Mesendoderm (in vitro differentiated cells): ENCODE data around the gene CACNB2.

Source experiments
- DNase-seq: peaks from one replicate; pipeline ENCODE4 v3.0.0; 2013
- H2AK5ac ChIP-seq: 2 replicates; pipeline ENCODE4 v1.6.1; 2013; ENCODE audit warnings: low read length, inconsistent platforms
- H2BK120ac ChIP-seq: 2 replicates; pipeline ENCODE4 v1.6.1; 2013; ENCODE audit warnings: low read depth, mild to moderate bottlenecking, low read length, moderate library complexity, mixed read lengths
- H2BK15ac ChIP-seq: replicated peaks from 2 replicates; pipeline ENCODE4 v1.6.1; 2013; ENCODE audit warnings: low read depth, mild to moderate bottlenecking, moderate library complexity
- H2BK5ac ChIP-seq: 2 replicates; pipeline ENCODE4 v1.6.1; 2013; ENCODE audit warnings: low read length, inconsistent platforms
- H3K18ac ChIP-seq: 2 replicates; pipeline ENCODE4 v1.6.1; 2013; ENCODE audit warnings: mild to moderate bottlenecking, low read length, mixed read lengths
- H3K23ac ChIP-seq: one replicate; pipeline ENCODE4 v1.6.1; 2013; ENCODE audit warnings: low read length
- H3K27ac ChIP-seq: 2 replicates; pipeline ENCODE4 v1.5.1; 2013; ENCODE audit warnings: low read depth, mild to moderate bottlenecking, inconsistent platforms, low read length, moderate library complexity
- H3K27me3 ChIP-seq: 2 replicates; pipeline ENCODE4 v1.6.1; 2013; ENCODE audit warnings: low read length, control low read depth, mild to moderate bottlenecking, inconsistent platforms; ENCODE audit not compliant: insufficient read depth, poor library complexity
- H3K36me3 ChIP-seq: 2 replicates; pipeline ENCODE4 v1.6.1; 2013; ENCODE audit warnings: low read length, inconsistent platforms; ENCODE audit not compliant: control insufficient read depth, insufficient read depth
- H3K4ac ChIP-seq: one replicate; pipeline ENCODE4 v1.6.1; 2013; ENCODE audit warnings: low read depth, mild to moderate bottlenecking, low read length, moderate library complexity
- H3K4me1 ChIP-seq: 2 replicates; pipeline ENCODE4 v1.6.1; 2013; ENCODE audit warnings: low read depth, low read length, inconsistent platforms; ENCODE audit not compliant: control insufficient read depth
- H3K4me2 ChIP-seq: 2 replicates; pipeline ENCODE4 v1.6.1; 2013; ENCODE audit warnings: low read length
- H3K4me3 ChIP-seq: 2 replicates; pipeline ENCODE4 v1.5.1; 2013; ENCODE audit warnings: mild to moderate bottlenecking, low read length
- H3K56ac ChIP-seq: one replicate; pipeline ENCODE4 v1.6.1; 2013; ENCODE audit warnings: low read length
- H3K79me1 ChIP-seq: 2 replicates; pipeline ENCODE4 v1.6.1; 2013; ENCODE audit warnings: low read length, inconsistent platforms
- H3K79me2 ChIP-seq: 2 replicates; pipeline ENCODE4 v1.6.1; 2013; ENCODE audit warnings: mild to moderate bottlenecking, low read length; ENCODE audit not compliant: control insufficient read depth, insufficient read depth
- H3K9ac ChIP-seq: 2 replicates; pipeline ENCODE4 v1.6.1; 2013; ENCODE audit warnings: low read length, inconsistent platforms
- H4K5ac ChIP-seq: one replicate; pipeline ENCODE4 v1.6.1; 2013; ENCODE audit warnings: low read length
- H4K8ac ChIP-seq: one replicate; pipeline ENCODE4 v1.6.1; 2013; ENCODE audit warnings: low read depth, mild to moderate bottlenecking, control low read depth, low read length, moderate library complexity
- WGBS: extraction: QIAGEN DNeasy Blood & Tissue Kit; methylation state at CpG from one replicate; pipeline ENCODE4 v1.1.7; 2013; ENCODE audit warnings: low lambda C conversion rate, missing lambda C conversion rate; ENCODE audit not compliant: insufficient coverage; ENCODE audit errors: extremely low coverage; 5-methylcytosine and 5-hydroxymethylcytosine counted together

Gene CACNB2

DNA sequence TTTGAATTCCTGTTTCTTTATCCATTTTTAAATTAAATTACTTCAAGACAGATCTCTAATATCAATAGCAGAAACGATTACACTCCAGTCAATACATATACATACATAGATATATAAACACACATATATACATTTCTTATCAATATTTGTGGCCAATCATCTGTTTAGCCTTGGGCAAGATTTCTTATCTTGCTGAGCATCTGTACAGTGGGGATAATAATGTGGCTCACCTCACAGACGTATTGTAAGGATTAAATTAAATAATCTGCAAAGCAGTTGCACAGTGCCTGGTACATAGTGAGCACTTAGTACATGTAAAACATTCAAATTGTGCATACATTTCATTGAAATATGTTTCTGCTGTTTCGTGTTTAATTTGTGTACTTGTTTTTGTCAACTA, 17.5 kb upstream of the CACNB2 start:
- Histone ChIP-seq H3K27me3 (no peaks in the 10 kb centered on the region), H3K27ac (no peak overlapping the region), H3K79me1 (no peaks in the 10 kb centered on the region), H3K4ac (no peak overlapping the region), H3K4me3 (no peak overlapping the region), H2AK5ac (no peak overlapping the region), H3K9ac (no peak overlapping the region), H3K56ac (no peak overlapping the region), H2BK120ac (no peak overlapping the region), H2BK5ac (no peak overlapping the region), H3K18ac (no peak overlapping the region), H3K4me1 (no peaks in the 10 kb centered on the region), H3K23ac (no peak overlapping the region), H2BK15ac (no peak overlapping the region), H3K4me2 (no peak overlapping the region), H3K36me3 (no peaks in the 10 kb centered on the region), H3K79me2 (no peaks in the 10 kb centered on the region), H4K8ac (no peak overlapping the region), H4K5ac (no peak overlapping the region)
- WGBS, result 100% methylated on average over 1 of the region's 3 CpGs
- DNase-seq, result no peak

DNA sequence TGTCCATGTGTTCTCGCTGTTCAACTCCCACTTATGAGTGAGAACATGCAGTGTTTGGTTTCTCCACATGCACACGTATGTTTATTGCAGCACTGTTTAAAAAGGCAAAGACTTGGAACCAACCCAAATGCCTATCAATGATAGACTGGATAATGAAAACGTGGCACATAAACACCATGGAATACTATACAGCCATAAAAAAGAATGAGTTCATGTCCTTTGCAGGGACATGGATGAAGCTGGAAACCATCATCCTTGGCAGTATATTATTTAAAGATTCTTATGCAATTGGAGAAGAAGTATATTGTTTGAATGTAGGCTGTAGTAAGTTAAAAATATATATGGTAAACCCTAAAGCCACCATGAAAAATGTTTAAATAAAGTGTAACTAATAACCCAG, 7.2 kb upstream of the CACNB2 start:
- Histone ChIP-seq H3K79me2 (no peaks in the 10 kb centered on the region), H3K4me2 (no peak overlapping the region), H4K5ac (no peak overlapping the region), H3K18ac (no peak overlapping the region), H3K79me1 (no peaks in the 10 kb centered on the region), H3K4me3 (no peak overlapping the region), H3K9ac (no peak overlapping the region), H3K4me1 (no peaks in the 10 kb centered on the region), H3K4ac (no peak overlapping the region), H2AK5ac (no peak overlapping the region), H3K27me3 (no peaks in the 10 kb centered on the region), H4K8ac (no peak overlapping the region), H3K23ac (no peak overlapping the region), H2BK15ac (no peak overlapping the region), H2BK120ac (no peak overlapping the region), H3K56ac (no peak overlapping the region), H2BK5ac (no peak overlapping the region), H3K36me3 (no peaks in the 10 kb centered on the region), H3K27ac (no peak overlapping the region)
- no peak for DNase-seq
- no CpG with 5 or more reads among the region's 3 CpGs for WGBS

DNA sequence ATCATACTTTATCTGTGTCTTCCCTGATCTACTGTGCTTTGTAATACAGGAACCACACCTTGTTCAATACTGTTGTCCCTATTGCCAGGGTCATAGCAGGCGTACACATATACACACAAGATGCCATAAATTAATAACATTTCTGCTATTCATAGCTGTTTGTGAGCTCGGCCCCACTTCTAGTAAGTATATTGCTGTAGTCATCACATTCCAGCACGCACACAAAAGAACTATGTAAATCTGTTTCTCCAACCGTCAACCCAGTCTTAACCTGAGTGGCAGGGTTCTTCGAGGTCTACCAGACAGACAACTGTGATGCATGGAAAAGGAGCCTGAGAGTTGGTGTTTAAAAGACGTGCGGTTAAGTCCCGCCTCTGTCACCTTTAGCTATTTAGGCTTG, 5.7 kb upstream of the CACNB2 start:
- no CpG with 5 or more reads among the region's 8 CpGs for WGBS
- no peak overlapping the region for H2BK5ac ChIP-seq

DNA sequence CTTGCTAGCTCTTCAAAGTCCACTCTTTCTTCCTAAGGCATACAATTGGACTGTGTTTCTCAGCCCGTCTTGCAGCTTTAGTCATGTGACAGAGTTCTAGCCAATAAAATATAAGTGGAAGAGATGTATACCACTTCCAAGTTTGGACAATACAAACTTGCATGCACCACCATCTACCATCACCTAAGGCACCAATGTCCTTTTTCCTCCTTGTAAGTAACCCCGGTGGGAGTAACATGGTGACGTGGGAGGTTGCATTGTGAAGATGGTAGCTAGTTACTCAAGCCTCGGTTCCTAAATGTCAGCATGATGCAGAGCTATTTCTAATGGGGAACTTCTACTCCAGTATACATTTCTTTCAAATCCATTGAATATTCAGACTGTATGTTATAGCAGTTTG, 5.3 kb upstream of the CACNB2 start:
- Histone ChIP-seq H3K4me2 (no peak overlapping the region), H2BK15ac (no peak overlapping the region), H3K4ac (no peak overlapping the region), H3K18ac (no peak overlapping the region), H2AK5ac (no peak overlapping the region), H3K27me3 (no peaks in the 10 kb centered on the region), H3K9ac (no peak overlapping the region), H4K5ac (no peak overlapping the region), H3K79me1 (no peaks in the 10 kb centered on the region), H3K79me2 (no peaks in the 10 kb centered on the region), H3K23ac (no peak overlapping the region), H3K4me3 (no peak overlapping the region), H3K4me1 (no peaks in the 10 kb centered on the region), H3K27ac (no peak overlapping the region), H3K56ac (no peak overlapping the region), H2BK5ac (no peak overlapping the region), H3K36me3 (no peaks in the 10 kb centered on the region), H2BK120ac (no peak overlapping the region), H4K8ac (no peak overlapping the region)
- no peak for DNase-seq
- no CpG with 5 or more reads among the region's 4 CpGs for WGBS

More for the DNA sequence above, 5.7 kb upstream of the CACNB2 start:
- H4K5ac ChIP-seq, result no peak overlapping the region
- H3K27ac ChIP-seq, result no peak overlapping the region
- no peak overlapping the region for H2AK5ac ChIP-seq
- H3K23ac ChIP-seq, result no peak overlapping the region
- no peaks in the 10 kb centered on the region for H3K36me3 ChIP-seq
- no peak overlapping the region for H3K4me2 ChIP-seq
- no peaks in the 10 kb centered on the region for H3K79me1 ChIP-seq
- no peaks in the 10 kb centered on the region for H3K79me2 ChIP-seq
- no peak overlapping the region for H3K4ac ChIP-seq
- no peak overlapping the region for H3K18ac ChIP-seq
- no peak overlapping the region for H3K9ac ChIP-seq
- no peaks in the 10 kb centered on the region for H3K4me1 ChIP-seq
- no peak overlapping the region for H3K4me3 ChIP-seq
- no peak for DNase-seq
- H4K8ac ChIP-seq, result no peak overlapping the region
- no peak overlapping the region for H2BK120ac ChIP-seq
- H3K56ac ChIP-seq, result no peak overlapping the region
- no peaks in the 10 kb centered on the region for H3K27me3 ChIP-seq
- no peak overlapping the region for H2BK15ac ChIP-seq

DNA sequence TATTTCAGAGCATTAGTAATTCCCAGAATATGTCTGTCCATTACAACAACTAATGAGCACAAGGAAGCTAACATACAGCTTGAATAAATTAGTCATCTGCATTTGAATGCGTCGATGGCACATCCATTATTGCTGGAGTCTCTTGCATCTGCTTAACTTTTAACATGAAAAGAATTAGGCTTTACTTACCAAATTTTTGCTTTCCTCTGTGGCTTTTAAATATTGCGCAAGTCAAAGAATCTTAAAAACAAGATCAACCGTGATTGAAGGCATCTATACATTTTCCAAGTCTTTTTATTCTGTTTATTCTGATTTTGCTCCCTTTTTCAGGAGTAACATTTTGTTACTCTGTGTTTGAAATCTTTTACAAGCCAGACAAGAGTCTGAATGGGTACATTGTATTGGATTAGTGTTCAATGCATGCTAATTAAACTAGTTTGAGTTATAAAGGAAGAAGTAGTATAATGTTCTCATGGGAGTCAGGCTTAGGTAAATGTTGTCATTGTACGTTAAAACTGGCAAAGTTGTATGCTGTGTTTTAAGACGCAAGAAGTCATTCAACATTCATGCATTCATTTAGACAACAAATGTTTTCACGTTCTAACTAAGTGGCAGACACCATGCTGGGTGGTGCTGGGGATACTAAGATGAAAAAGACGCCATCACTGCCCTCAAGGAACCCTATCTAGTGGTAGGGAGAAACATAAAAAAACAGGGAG, 4.0 kb upstream of the CACNB2 start:
- no peak overlapping the region for H3K4ac ChIP-seq
- H3K4me3 ChIP-seq, result no peak overlapping the region
- H3K4me1 ChIP-seq, result no peaks in the 10 kb centered on the region
- no peak overlapping the region for H2BK5ac ChIP-seq
- H3K9ac ChIP-seq, result no peak overlapping the region
- no peaks in the 10 kb centered on the region for H3K79me2 ChIP-seq
- H3K27ac ChIP-seq, result no peak overlapping the region
- H3K18ac ChIP-seq, result no peak overlapping the region
- no peak overlapping the region for H2BK120ac ChIP-seq
- no peak overlapping the region for H2BK15ac ChIP-seq
- no peak overlapping the region for H4K8ac ChIP-seq
- no peak overlapping the region for H3K4me2 ChIP-seq
- H3K23ac ChIP-seq, result no peak overlapping the region
- H3K79me1 ChIP-seq, result no peaks in the 10 kb centered on the region
- H3K56ac ChIP-seq, result no peak overlapping the region
- WGBS, result no CpG with 5 or more reads among the region's 8 CpGs
- no peak for DNase-seq
- no peak overlapping the region for H4K5ac ChIP-seq
- H2AK5ac ChIP-seq, result no peak overlapping the region
- no peaks in the 10 kb centered on the region for H3K36me3 ChIP-seq
- no peaks in the 10 kb centered on the region for H3K27me3 ChIP-seq

DNA sequence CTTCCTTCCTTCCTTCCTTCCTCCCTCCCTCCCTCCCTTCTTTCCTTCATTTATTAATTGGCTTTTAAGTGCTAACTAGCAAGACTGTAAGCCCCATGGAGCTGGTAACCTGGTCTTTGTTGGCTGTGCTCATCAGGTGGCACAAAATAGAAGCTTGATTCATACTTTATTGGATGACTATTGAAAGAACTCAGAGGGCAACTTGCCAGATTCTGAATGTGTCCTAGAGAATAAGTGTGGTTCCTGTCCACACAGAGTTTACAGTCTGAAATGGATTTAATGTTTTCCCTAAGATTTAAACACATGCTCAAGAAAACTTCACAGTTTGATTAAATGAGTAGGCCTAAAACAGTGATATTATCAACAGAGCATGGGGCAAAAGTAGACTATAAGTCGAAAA, 3.1 kb upstream of the CACNB2 start:
- Histone ChIP-seq H2BK5ac (no peak overlapping the region), H3K79me2 (no peaks in the 10 kb centered on the region), H2AK5ac (no peak overlapping the region), H3K18ac (no peak overlapping the region), H3K4me3 (no peak overlapping the region), H3K36me3 (no peaks in the 10 kb centered on the region), H3K23ac (no peak overlapping the region), H3K9ac (no peak overlapping the region), H3K4me2 (no peak overlapping the region), H3K56ac (no peak overlapping the region), H3K27ac (no peak overlapping the region), H2BK120ac (no peak overlapping the region), H4K8ac (no peak overlapping the region), H3K79me1 (no peaks in the 10 kb centered on the region), H3K27me3 (no peaks in the 10 kb centered on the region), H3K4ac (no peak overlapping the region), H2BK15ac (no peak overlapping the region), H4K5ac (no peak overlapping the region), H3K4me1 (no peaks in the 10 kb centered on the region)
- DNase-seq, result no peak
- no CpG with 5 or more reads among the region's 1 CpG for WGBS
